ENCODE results near the gene TRPM6. TPM values are rescaled to one million over a fixed set of nuclear protein-coding genes. Genes with fewer than 3 reads are reported as not detected.
"Not testable (repeated sequence)": the region's sequence is repeated elsewhere in the genome, so short reads cannot be mapped to it uniquely, and the experiment has no call there.

The TRPM6 gene
- total RNA-seq, 1 donor from 2014 or later = 9.1 TPM

GRCh38 chr9:74865177-74865576 lies 22.5 kb downstream of the TRPM6 start:
- Histone ChIP-seq H3K27me3 (no peaks in the 10 kb centered on the region), H3K36me3 (no peaks in the 10 kb centered on the region), H3K9me3 (no peaks in the 10 kb centered on the region), H3K4me1 (no peaks in the 10 kb centered on the region), H3K4me3 (no peak overlapping the region), H3K27ac (no peak overlapping the region)
- no peak for DNase-seq (ENCODE audit: extremely low spot score in 2 of 2)
- TF ChIP-seq POLR2A (IDR thresholded peaks at IDR 0.05) (no peak), POLR2AphosphoS5 (IDR thresholded peaks at IDR 0.05; ENCODE audit: insufficient read depth in 1 of 2, low read depth in 1 of 2) (no peak), CTCF (IDR thresholded peaks at IDR 0.05) (no peak)
- intact Hi-C loops (cut with DNase I) = no loop called here

- Histone ChIP-seq H3K9me3 (no peaks in the 10 kb centered on the region), H3K27ac (no peak overlapping the region), H3K4me3 (no peak overlapping the region), H3K36me3 (no peaks in the 10 kb centered on the region), H3K27me3 (no peaks in the 10 kb centered on the region), H3K4me1 (no peaks in the 10 kb centered on the region)
- no peak for TF ChIP-seq POLR2A (IDR thresholded peaks at IDR 0.05)
- no peak for TF ChIP-seq POLR2AphosphoS5 (IDR thresholded peaks at IDR 0.05; ENCODE audit: insufficient read depth in 1 of 2, low read depth in 1 of 2)
- no peak for TF ChIP-seq CTCF (IDR thresholded peaks at IDR 0.05)
- DNase-seq (ENCODE audit: extremely low spot score in 2 of 2) = no peak
- intact Hi-C loops (cut with DNase I) = no loop called here
Measured at GRCh38 chr9:74861773-74862474, 25.8 kb downstream of the TRPM6 start.

- no peaks in the 10 kb centered on the region for H3K9me3 ChIP-seq
- H3K4me1 ChIP-seq = no peaks in the 10 kb centered on the region
- H3K27ac ChIP-seq = no peak overlapping the region
- TF ChIP-seq POLR2AphosphoS5 (IDR thresholded peaks at IDR 0.05; ENCODE audit: insufficient read depth in 1 of 2, low read depth in 1 of 2) = peak in 1 of 2 donors; percentile 20
- TF ChIP-seq CTCF (IDR thresholded peaks at IDR 0.05) = no peak
- no peak for TF ChIP-seq POLR2A (IDR thresholded peaks at IDR 0.05)
- intact Hi-C loops (cut with DNase I) = no loop called here
- DNase-seq (ENCODE audit: extremely low spot score in 2 of 2) = no peak
- no peaks in the 10 kb centered on the region for H3K27me3 ChIP-seq
- no peaks in the 10 kb centered on the region for H3K36me3 ChIP-seq
- H3K4me3 ChIP-seq = no peak overlapping the region
Measured at GRCh38 chr9:74861071-74861470, 26.6 kb downstream of the TRPM6 start.

GRCh38 chr9:74860247-74860646 lies 27.5 kb downstream of the TRPM6 start:
- intact Hi-C loops (cut with DNase I); H3K27ac ChIP-seq; H3K27me3 ChIP-seq; H3K36me3 ChIP-seq; DNase-seq (ENCODE audit: extremely low spot score in 2 of 2); H3K9me3 ChIP-seq; H3K4me3 ChIP-seq; H3K4me1 ChIP-seq: not testable (repeated sequence)

- H3K27ac ChIP-seq = no peak overlapping the region
- TF ChIP-seq POLR2A (IDR thresholded peaks at IDR 0.05) (no peak), POLR2AphosphoS5 (IDR thresholded peaks at IDR 0.05; ENCODE audit: insufficient read depth in 1 of 2, low read depth in 1 of 2) (no peak), CTCF (IDR thresholded peaks at IDR 0.05) (no peak)
- no peak for DNase-seq (ENCODE audit: extremely low spot score in 2 of 2)
- H3K4me1 ChIP-seq = no peaks in the 10 kb centered on the region
- H3K4me3 ChIP-seq = no peak overlapping the region
- intact Hi-C loops (cut with DNase I) = no loop called here
- no peaks in the 10 kb centered on the region for H3K36me3 ChIP-seq
- H3K27me3 ChIP-seq = no peaks in the 10 kb centered on the region
- H3K9me3 ChIP-seq = no peaks in the 10 kb centered on the region
Measured at GRCh38 chr9:74859786-74860185, 27.9 kb downstream of the TRPM6 start.

Data from vagina (tissue), 2 donors.